ENCODE data around the gene LGI2.
"Not testable (repeated sequence)": the region's sequence is repeated elsewhere in the genome, so short reads cannot be mapped to it uniquely, and the experiment has no call there.

LGI2 gene, protein sequence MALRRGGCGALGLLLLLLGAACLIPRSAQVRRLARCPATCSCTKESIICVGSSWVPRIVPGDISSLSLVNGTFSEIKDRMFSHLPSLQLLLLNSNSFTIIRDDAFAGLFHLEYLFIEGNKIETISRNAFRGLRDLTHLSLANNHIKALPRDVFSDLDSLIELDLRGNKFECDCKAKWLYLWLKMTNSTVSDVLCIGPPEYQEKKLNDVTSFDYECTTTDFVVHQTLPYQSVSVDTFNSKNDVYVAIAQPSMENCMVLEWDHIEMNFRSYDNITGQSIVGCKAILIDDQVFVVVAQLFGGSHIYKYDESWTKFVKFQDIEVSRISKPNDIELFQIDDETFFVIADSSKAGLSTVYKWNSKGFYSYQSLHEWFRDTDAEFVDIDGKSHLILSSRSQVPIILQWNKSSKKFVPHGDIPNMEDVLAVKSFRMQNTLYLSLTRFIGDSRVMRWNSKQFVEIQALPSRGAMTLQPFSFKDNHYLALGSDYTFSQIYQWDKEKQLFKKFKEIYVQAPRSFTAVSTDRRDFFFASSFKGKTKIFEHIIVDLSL

GRCh38 chr4:25030277-25031076 is at the start of gene LGI2:
TSS of gene LGI2 (minus strand) at chr4:25030946. CDS start at chr4:25030693, 253 bp downstream.
- DNase-seq, result no peak

DNA sequence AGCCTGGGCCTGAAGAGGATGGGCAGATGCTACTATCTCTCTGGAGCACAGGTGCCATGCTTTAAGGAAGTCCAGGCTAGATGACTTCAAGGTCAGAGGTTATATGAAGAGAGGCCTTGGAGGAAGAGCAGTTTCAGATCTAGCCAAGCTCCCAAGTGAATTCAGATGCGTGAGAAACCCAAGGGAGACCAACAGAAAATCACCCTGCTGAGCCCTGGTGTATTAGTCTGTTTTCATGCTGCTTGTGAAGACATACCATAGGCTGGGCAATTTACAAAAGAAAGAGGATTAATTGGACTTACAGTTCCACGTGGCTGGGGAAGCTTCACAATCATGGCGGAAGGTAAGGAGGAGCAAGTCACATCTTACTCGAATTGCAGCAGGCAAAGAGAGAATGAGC is 47.8 kb upstream of the LGI2 start:
- DNase-seq, result no peak

DNA sequence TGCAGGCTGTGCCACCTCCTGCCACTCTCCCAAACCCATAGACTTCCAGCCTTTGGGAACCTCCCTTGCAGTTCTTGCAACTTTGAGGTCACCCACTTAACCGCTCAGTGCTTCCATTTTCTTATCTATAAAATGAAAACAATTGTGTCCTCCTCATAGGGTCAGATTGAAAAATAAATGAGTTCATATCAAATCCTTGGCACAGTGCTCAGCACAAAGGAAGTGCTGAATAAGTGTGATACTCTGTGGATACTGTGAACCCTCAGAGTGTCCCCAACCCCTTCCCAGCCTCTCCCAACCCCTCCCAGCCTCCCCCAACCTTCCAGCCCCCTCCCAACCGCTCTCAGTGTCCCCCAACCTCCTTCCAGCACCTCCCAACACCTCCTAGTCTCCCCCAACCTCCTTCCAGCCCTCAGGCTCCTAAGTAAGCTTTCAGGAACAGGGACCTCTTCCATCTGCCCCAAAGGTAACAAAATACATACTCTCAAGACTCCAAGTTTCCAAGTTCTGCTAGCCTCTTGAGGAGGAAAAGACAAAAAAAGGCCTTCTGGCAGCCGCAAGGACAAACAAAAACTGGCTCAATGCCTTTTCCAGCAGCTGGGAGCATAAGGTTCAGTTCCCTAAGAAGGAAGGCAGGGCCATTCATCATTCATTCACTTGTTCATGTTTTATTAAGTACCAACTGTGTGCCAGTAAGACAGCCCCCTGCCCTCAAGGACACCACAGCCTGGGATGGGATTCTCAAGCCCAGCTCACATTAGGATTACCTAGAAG is 46.1 kb upstream of the LGI2 start:
- DNase-seq, result no peak

DNA sequence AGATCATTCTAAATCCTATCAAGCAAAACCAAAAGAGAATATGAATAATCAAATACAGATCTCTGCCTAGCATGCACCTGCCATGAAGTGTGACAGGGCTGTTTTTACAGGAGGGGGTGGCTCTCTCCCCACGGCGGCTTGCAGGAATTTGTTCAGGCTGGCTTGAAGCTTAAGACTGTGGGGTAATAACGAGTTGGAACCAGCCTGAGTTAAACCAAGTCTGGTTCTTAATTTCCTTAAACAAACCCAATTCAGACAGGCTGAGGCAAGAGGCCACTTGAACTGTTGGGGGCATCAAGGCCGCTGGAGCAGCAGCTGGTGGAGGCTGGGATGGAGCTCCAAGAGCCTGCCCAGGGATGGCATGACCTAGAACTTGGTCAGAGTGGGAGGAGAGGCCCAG is 45.1 kb upstream of the LGI2 start:
- no peak for DNase-seq

DNA sequence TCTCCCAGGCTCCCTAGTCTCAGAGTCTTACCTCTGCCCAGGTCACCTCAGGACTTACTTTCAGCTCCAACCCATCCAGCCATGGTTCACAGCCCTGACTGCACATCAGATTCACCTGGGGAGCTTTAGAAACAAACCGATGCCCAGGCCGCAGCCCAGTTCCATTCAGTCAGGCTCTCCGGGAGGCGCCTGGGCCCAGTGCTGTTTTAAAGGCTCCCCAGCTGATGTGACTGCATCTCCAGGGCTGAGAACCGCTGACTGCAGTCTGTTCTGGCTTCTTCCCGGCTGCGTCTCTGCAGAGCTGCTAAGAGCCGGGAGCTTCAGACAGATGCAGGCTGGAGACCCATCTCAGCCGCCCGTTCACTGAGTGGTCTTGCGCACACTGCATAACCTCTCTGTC is 44.4 kb upstream of the LGI2 start:
- no peak for DNase-seq

GRCh38 chr4:25070545-25070944 is 39.8 kb upstream of the LGI2 start:
- DNase-seq, result no peak

- DNase-seq, result no peak
Measured at GRCh38 chr4:25069014-25069413, 38.3 kb upstream of the LGI2 start.

DNA sequence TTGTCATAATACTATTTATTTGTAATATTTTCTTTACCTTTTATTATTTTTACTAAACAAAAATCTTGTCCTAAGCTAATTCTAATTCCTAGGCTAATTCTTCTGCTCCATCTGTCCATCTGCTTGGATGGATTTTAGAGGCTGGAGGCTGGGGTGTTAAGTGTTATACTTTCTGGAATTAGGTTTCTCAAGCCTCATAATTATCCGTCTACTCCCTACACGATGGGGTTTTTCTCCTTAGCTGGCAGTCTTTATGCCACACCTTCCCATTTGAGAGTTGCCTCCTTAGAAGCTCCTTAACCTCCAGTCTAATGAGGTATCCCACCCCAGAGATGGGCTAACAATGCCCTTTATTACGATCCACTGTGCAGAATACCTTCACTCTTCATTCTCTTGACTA is 37.6 kb upstream of the LGI2 start:
- DNase-seq, result no peak

GRCh38 chr4:25065932-25066590 is 35.3 kb upstream of the LGI2 start:
- DNase-seq, result no peak

DNA sequence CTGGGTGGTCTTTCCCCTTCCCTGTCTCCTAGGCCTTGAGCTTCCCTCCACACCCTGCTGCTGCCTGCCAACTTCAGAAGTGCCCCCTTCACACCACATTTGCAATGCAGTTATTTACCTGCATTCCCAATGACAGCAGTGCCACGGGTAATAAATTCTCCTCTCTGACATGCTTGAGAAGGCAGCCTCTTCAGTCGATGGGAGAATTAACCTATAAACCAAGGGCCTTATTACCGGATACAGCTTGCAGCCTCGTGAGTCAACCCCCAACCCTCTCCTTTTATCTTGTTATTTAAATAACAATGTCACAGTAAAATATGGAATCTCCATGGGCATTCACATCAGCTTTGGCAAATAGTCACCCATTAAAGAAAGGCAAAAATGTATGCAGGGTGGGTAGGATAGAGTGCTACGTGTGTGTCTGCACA is 34.7 kb upstream of the LGI2 start:
- no peak for DNase-seq

DNA sequence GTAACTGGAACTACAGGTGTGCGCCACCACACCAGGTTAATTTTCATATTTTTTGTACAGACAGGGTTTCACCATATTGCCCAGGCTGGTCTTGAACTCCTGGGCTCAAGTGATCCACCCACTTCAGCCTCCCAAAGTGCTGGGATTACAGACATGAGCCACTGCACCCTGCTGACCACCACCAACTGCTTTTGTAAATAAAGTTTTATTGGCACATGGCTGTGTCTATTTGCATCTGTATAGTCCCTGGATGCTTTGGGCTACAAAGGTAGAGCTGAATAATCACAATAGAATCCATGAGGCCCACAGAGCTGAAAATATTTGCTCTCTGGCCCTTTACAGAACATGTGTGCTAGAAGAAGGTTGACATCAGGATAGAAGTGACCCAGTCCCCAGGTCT is 33.7 kb upstream of the LGI2 start:
- not testable (repeated sequence) for DNase-seq

DNA sequence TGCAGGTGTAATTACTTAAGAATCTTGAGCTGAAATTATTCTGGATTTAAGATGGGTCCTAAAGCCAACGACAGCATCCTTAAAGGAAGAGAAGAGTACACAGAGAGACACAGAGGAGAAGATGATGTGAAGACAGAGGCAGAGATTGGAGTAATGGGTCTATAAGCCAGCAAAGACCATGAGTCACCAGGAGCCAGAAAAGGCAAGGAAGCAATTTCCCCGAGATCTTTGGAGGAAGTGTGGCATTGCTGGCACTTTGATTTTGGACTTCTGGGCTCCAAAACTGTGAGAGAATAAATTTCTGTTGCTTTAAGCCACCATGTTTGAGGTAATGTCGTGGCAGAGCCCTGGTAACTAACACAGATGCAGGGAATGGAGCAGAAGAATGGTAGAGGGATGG is 32.4 kb upstream of the LGI2 start:
- DNase-seq, result no peak

DNA sequence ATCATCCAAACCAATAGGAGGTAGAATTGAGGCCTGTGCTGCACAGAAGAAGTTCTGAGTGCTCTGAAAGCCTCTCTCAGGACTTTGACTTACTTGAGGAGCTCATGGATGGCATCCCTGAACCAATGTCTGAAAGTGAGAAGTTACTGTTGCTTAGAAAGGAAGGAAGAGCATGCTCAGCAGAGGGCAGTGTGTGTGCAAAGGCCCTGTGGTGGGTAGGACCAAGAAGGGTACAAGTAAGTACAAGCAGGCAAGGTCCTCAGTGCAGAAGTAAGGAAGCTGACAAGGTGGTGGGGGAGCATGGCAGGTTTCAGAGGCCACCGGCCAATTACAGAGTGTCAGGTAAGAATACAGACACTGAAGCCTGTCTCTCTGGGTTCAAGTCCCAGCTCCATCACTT is 31.4 kb upstream of the LGI2 start:
- no peak for DNase-seq

- DNase-seq, result no peak
Measured at GRCh38 chr4:25061602-25062001, 30.9 kb upstream of the LGI2 start.

GRCh38 chr4:25060963-25061340 is 30.2 kb upstream of the LGI2 start:
- DNase-seq, result no peak

DNA sequence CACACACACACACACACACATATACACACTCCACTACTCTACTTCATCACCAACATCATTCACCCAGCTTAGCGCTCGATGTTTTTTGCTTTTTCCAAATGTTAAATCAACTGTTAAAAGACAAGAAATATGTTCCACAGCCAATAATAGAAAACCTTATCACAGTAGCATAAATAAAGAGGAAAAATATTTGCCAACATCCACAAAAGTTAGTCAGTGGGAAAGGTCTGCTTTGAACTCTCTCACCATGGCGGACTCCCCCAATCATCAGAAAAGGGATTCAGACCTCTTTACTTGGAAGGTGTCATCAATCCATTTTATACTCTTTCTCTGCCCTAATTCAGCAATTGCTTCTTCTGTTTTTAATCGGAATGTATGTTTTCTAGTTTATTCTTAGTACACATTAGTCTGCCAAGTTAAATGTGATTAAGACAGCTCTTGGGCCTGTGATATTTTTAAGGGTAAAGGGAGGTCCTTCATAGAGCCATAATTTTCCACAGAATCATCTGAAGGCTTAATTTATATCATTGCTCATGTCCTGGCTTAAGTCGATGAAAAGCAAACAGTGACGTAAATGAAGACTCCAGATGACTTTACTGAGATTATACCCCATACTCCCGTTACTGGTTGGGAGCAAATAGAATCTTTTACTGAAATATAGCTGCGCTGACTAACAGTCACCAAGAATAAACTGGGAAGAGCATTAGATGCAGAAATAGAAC is 29.7 kb upstream of the LGI2 start:
- DNase-seq, result no peak

- DNase-seq, result no peak
Measured at GRCh38 chr4:25059791-25060190, 29.0 kb upstream of the LGI2 start.

GRCh38 chr4:25058796-25059195 is 28.1 kb upstream of the LGI2 start:
- no peak for DNase-seq

DNA sequence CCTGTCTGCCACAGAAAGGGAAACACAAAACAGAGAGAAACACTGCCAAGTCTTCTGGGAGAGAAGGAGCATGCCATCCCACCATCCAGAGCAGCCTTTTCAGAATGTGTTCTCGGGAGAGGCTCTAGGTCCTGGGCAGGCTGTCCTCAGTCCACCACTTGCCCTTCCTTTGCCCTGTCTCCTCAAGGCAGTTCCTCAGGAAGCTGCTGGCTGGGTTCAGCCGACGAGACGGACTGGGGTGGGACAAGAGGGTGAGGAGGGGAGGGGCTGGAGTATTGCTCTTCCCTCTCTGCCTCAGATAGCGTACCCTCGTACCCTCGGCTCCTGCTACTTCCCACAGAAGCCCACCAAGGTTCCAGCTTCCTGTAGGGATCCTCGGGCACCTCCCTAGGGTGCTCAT is 26.6 kb upstream of the LGI2 start:
- DNase-seq, result no peak

DNA sequence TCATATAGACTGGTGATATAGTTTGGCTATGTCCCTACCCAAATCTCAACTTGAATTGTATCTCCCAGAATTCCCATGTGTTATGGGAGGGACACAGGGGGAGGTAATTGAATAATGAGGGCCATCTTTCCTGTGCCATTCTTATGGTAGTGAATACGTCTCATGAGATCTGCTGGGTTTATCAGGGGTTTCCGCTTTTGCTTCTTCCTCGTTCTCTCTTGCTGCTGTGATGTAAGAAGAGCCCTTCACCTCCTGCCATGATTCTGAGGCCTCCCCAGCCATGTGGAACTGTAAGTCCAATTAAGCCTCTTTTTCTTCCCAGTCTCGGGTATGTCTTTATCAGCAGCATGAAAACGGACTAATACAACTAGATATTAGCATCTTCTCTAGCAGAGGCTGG is 21.3 kb upstream of the LGI2 start:
- not testable (repeated sequence) for DNase-seq

DNA sequence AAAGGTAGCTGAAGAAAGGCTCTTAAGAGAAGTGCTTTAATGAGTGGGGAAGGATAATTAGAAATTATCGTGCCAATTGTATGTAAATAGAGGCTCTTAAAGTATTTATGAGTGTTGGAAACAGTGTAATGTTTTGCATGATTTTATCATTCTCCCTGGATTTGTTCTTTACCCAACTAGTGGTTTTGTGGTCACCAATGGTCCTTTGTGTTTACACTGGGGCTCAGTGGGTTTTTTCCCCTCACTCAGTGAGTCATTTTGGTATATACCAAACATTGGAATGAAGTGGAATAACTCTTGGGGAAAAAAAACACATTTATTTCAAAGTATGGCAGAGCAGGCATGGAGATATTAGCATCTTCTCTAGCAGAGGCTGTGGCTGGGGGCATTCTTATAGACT is 20.8 kb upstream of the LGI2 start:
- no peak for DNase-seq

All from activated CD4-positive, alpha-beta T cell treated with anti-CD3 and anti-CD28 coated beads, Interleukin-2, amount 50 U/mL, for 48 hours (primary cell).